GM13976 (cell line): ENCODE data around the gene ADAMTS14.

Experiments
- DNase-seq: peaks from one replicate; pipeline ENCODE4 v3.0.0; 2012; ENCODE audit warnings: low spot score
- CTCF ChIP-seq: IDR thresholded peaks from 2 replicates; pipeline ENCODE4 v1.5.1; 2012; ENCODE audit warnings: borderline replicate concordance, mild to moderate bottlenecking; ENCODE audit not compliant: insufficient read depth; ENCODE audit errors: extremely low read depth, missing control alignments, control extremely low read depth
- in situ Hi-C: fragments of 300-500 bp; cut with MboI; formaldehyde crosslinking; loops from one replicate; pipeline ENCODE4 v1.12.0; 2022; ENCODE audit warnings: low sequenced_read_pairs, mixed read lengths, inconsistent platforms; ENCODE audit not compliant: unreplicated experiment

ADAMTS14 gene

GRCh38 chr10:70805619-70806215, 133.4 kb downstream of the ADAMTS14 start:
- in situ Hi-C loops: no loop called here
- DNase-seq: no peak
- TF ChIP-seq CTCF: no peak

- no peak for TF ChIP-seq CTCF
- in situ Hi-C loops: no loop called here
- no peak for DNase-seq
These were observed 134.5 kb downstream of the ADAMTS14 start for GRCh38 chr10:70806841-70807240.

GRCh38 chr10:70807556-70807955, 135.2 kb downstream of the ADAMTS14 start:
- DNase-seq: no peak
- TF ChIP-seq CTCF: no peak
- in situ Hi-C loops: no loop called here

GRCh38 chr10:70809011-70809611, 136.8 kb downstream of the ADAMTS14 start:
- TF ChIP-seq CTCF: no peak
- in situ Hi-C loops: no loop called here
- DNase-seq: no peak

- in situ Hi-C loops: no loop called here
- no peak for DNase-seq
- TF ChIP-seq CTCF: no peak
These were observed 137.4 kb downstream of the ADAMTS14 start for GRCh38 chr10:70809726-70810125.

- DNase-seq: no peak
- TF ChIP-seq CTCF: no peak
- in situ Hi-C loops: no loop called here
These were observed 138.7 kb downstream of the ADAMTS14 start for GRCh38 chr10:70810967-70811366.
